HepG2 (cell line): ENCODE results near the gene PLEKHM2. TPM values are rescaled to one million over a fixed set of nuclear protein-coding genes. Genes with fewer than 3 reads are reported as not detected.

Source experiments
- ATAC-seq: fragments of 200-7000 bp; cut with Tn5 transposase; 3 replicates; pipeline ENCODE4 v1.9.1; 2020; ENCODE audit warnings: mild to moderate bottlenecking, moderate library complexity
- BruUV-seq: library from RNA; stranded (reverse); fragments of 400-500 nt; replicated peaks from 2 replicates; lab custom pipeline; 2021; lab: Mats Ljungman, UMichigan
- CTCF ChIA-PET: fragments of 300-600 bp; formaldehyde crosslinking; extraction: SDS; loops from one replicate; lab custom pipeline; 2021; ENCODE audit warnings: low total read pairs, inconsistent platforms, low intra/inter-chr PET ratio; lab: Yijun Ruan, JAX
- POLR2A ChIA-PET: fragments of 350-600 bp; sonication (Branson Sonifier 250); formaldehyde crosslinking; loops from one replicate; lab custom pipeline; 2020; ENCODE audit warnings: antibody characterized with exemption, inconsistent platforms; lab: Yijun Ruan, JAX
- DNase-seq: peaks from one replicate; pipeline ENCODE4 v3.0.0-alpha.2; 2015; ENCODE audit warnings: low spot score
- FAIRE-seq: peaks from 3 replicates; lab custom pipeline; 2011; peaks lifted over from hg19 to GRCh38; lab: Jason Lieb, UNC
- H2AFZ ChIP-seq: one replicate; pipeline ENCODE4 v1.6.1; 2011; ENCODE audit warnings: low read length, inconsistent platforms
- H3K27ac ChIP-seq: fragments of 300-600 bp; 3 replicates; pipeline ENCODE4 v1.8.0; 2011; ENCODE audit warnings: mixed run types, mild to moderate bottlenecking, mixed read lengths, low read length, inconsistent platforms; ENCODE audit not compliant: insufficient read depth; ENCODE audit errors: extremely low read length
- H3K27me3 ChIP-seq, 2 experiments: fragments of 200-600 bp in 1 of 2; 2 replicates in 1 of 2; 3 replicates in 1 of 2; pipeline versions ENCODE4 v1.6.0 to v1.8.0; 2011; ENCODE audit warnings: low read length in 2 of 2, mild to moderate bottlenecking in 2 of 2, moderate library complexity in 2 of 2, inconsistent platforms in 1 of 2; ENCODE audit not compliant: insufficient read depth in 2 of 2, control insufficient read depth in 1 of 2
- H3K36me3 ChIP-seq, 2 experiments: fragments of 200-600 bp in 1 of 2; replicated peaks in 1 of 2; 2 replicates in 1 of 2; 3 replicates in 1 of 2; pipeline versions ENCODE4 v1.5.1 to v1.8.0; 2011; ENCODE audit warnings: low read length in 2 of 2, inconsistent platforms in 1 of 2; ENCODE audit not compliant: insufficient read depth in 2 of 2, control insufficient read depth in 1 of 2
- H3K4me1 ChIP-seq: 2 replicates; pipeline ENCODE4 v1.5.1; 2012; ENCODE audit warnings: low read length, inconsistent platforms; ENCODE audit not compliant: insufficient read depth
- H3K4me2 ChIP-seq: 2 replicates; pipeline ENCODE4 v1.6.0; 2011; ENCODE audit warnings: low read depth, low read length, inconsistent platforms
- H3K4me3 ChIP-seq, 3 experiments: fragments of 200-600 bp in 1 of 3; sonication (generic), shearing (Covaris generic) in 1 of 3; replicated peaks in 1 of 3; 2 replicates each; pipeline ENCODE4 v1.5.1; 2011 to 2016; ENCODE audit warnings: low read length in 3 of 3, inconsistent platforms in 2 of 3, low read depth in 2 of 3, mild to moderate bottlenecking in 2 of 3, control low read depth in 1 of 3, mixed read lengths in 1 of 3; ENCODE audit not compliant: insufficient read depth in 1 of 3
- H3K79me2 ChIP-seq: one replicate; pipeline ENCODE4 v1.6.1; 2011; ENCODE audit warnings: low read length, inconsistent platforms; ENCODE audit not compliant: insufficient read depth
- H3K9ac ChIP-seq: 2 replicates; pipeline ENCODE4 v1.6.0; 2011; ENCODE audit warnings: mild to moderate bottlenecking, low read depth, low read length, inconsistent platforms; ENCODE audit not compliant: insufficient read depth
- H3K9me3 ChIP-seq: 2 replicates; pipeline ENCODE4 v1.5.1; 2012; ENCODE audit warnings: mild to moderate bottlenecking, low read length
- H4K20me1 ChIP-seq: 2 replicates; pipeline ENCODE4 v1.6.0; 2011; ENCODE audit warnings: inconsistent platforms, mild to moderate bottlenecking, low read length, moderate library complexity; ENCODE audit not compliant: insufficient read depth
- ELF1 ChIP-seq: sonication (generic); formaldehyde crosslinking; IDR thresholded peaks from 2 replicates; pipeline ENCODE4 v1.4.0; 2020; ENCODE audit warnings: missing genetic modification reagents
- ETV5 ChIP-seq: IDR thresholded peaks from 2 replicates; pipeline ENCODE4 v1.6.1; 2018; ENCODE audit warnings: missing biosample characterization, missing genetic modification reagents, inconsistent platforms, borderline replicate concordance
- GABPB1 ChIP-seq: IDR thresholded peaks from 2 replicates; pipeline ENCODE4 v1.6.1; 2016; ENCODE audit warnings: mild to moderate bottlenecking, missing genetic modification reagents, moderate library complexity, missing compliant biosample characterization
- GATAD2A ChIP-seq: IDR thresholded peaks from 2 replicates; pipeline ENCODE4 v1.6.1; 2016
- HNRNPL ChIP-seq: fragments of 200-400 bp; formaldehyde crosslinking; IDR thresholded peaks from 2 replicates; pipeline ENCODE4 v1.6.1; 2017; ENCODE audit warnings: mild to moderate bottlenecking, low read depth, low read length
- KDM5A ChIP-seq: fragments of 200-600 bp; sonication (generic); IDR thresholded peaks from 2 replicates; pipeline ENCODE4 v1.7.0; 2018; ENCODE audit warnings: antibody characterized with exemption, mild to moderate bottlenecking, low read length, borderline replicate concordance
- NCOA1 ChIP-seq: sonication (generic); formaldehyde crosslinking; IDR thresholded peaks from 2 replicates; pipeline ENCODE4 v1.9.0; 2021; ENCODE audit warnings: missing genetic modification reagents
- NFATC3 ChIP-seq: sonication (generic); formaldehyde crosslinking; IDR thresholded peaks from 2 replicates; pipeline ENCODE4 v1.5.1; 2020; ENCODE audit warnings: mild to moderate bottlenecking, missing genetic modification reagents
- POLR2G ChIP-seq: fragments of 200-400 bp; formaldehyde crosslinking; IDR thresholded peaks from 2 replicates; pipeline ENCODE4 v1.6.1; 2018; ENCODE audit warnings: mild to moderate bottlenecking, low read depth, low read length, moderate library complexity
- RBFOX2 ChIP-seq: fragments of 200-400 bp; formaldehyde crosslinking; IDR thresholded peaks from 2 replicates; pipeline ENCODE4 v1.6.1; 2017; ENCODE audit warnings: low read depth, mild to moderate bottlenecking, low read length
- SALL2 ChIP-seq: sonication (generic); formaldehyde crosslinking; IDR thresholded peaks from 2 replicates; pipeline ENCODE4 v1.8.1; 2023; ENCODE audit warnings: mild to moderate bottlenecking, missing genetic modification reagents, inconsistent platforms
- SAP130 ChIP-seq: IDR thresholded peaks from 2 replicates; pipeline ENCODE4 v1.6.1; 2016; ENCODE audit warnings: low read depth
- SP140L ChIP-seq: sonication (generic); formaldehyde crosslinking; IDR thresholded peaks from 2 replicates; pipeline ENCODE4 v1.4.0; 2020; ENCODE audit warnings: missing genetic modification reagents, borderline replicate concordance
- SRSF4 ChIP-seq: fragments of 200-400 bp; formaldehyde crosslinking; IDR thresholded peaks from one replicate; pipeline ENCODE4 v1.6.1; 2018; ENCODE audit warnings: mild to moderate bottlenecking, low read depth, low read length, moderate library complexity; ENCODE audit not compliant: poor library complexity, severe bottlenecking
- ZBTB38 ChIP-seq: sonication (generic); formaldehyde crosslinking; IDR thresholded peaks from 2 replicates; pipeline ENCODE4 v1.5.1; 2020; ENCODE audit warnings: mild to moderate bottlenecking, missing genetic modification reagents
- ZNF530 ChIP-seq: sonication (generic); formaldehyde crosslinking; IDR thresholded peaks from 2 replicates; pipeline ENCODE4 v1.5.0; 2020; ENCODE audit warnings: low read depth, mild to moderate bottlenecking, missing genetic modification reagents
- WGBS: methylation state at CpG from one replicate; pipeline ENCODE4 v1.1.6; 2017; ENCODE audit warnings: low lambda C conversion rate; 5-methylcytosine and 5-hydroxymethylcytosine counted together
- in situ Hi-C: cut with HindIII; loops from 2 replicates; pipeline ENCODE4 v1.10.0; 2017; ENCODE audit warnings: low pct_unique_long_range_greater_than_20kb; ENCODE audit not compliant: extremely low pct_ligation_motif_present
- intact Hi-C: fragments of 100-400 bp; cut with micrococcal nuclease; formaldehyde crosslinking; loops from one replicate; pipeline ENCODE4 v1.10.0; 2022; ENCODE audit not compliant: unreplicated experiment
- polyA plus RNA-seq, 8 experiments: library from polyadenylated mRNA; depleted of rRNA in 3 of 8; stranded (reverse) in 7 of 8; unstranded in 1 of 8; fragments of >200 nt; fragmentation: Illumina TruSeq in 4 of 8; extraction: Trizol in 4 of 8; gene quantifications; 2 replicates each; pipeline versions ENCODE4 v1.2.1 to v1.2.3, GENCODE V29; 2011 to 2016; ENCODE audit warnings: low read depth in 4 of 8, missing spikeins in 1 of 8, mixed read lengths in 1 of 8; ENCODE audit not compliant: insufficient read depth in 1 of 8
- total RNA-seq, 5 experiments: library from RNA; depleted of rRNA; stranded (reverse); fragments of >200 nt; fragmentation: Illumina TruSeq; extraction: Trizol; gene quantifications; 2 replicates each; pipeline ENCODE4 v1.2.3, GENCODE V29; 2016; ENCODE audit warnings: low read depth in 1 of 5
- TF ChIP-seq, protein P1 (sequence below): sonication (generic); formaldehyde crosslinking; IDR thresholded peaks from 2 replicates; pipeline ENCODE4 v1.5.1; 2020; ENCODE audit warnings: mild to moderate bottlenecking, missing genetic modification reagents, moderate library complexity
- TF ChIP-seq, protein P2 (sequence below): sonication (generic); formaldehyde crosslinking; IDR thresholded peaks from 2 replicates; pipeline ENCODE4 v1.9.0; 2022; ENCODE audit warnings: low read depth, missing genetic modification reagents

PLEKHM2 gene
- total and polyA plus RNA-seq, 2 of the 13 experiments (the other 11 are each of a cell fraction or from before 2014, with no cell fraction given): 16.5 to 27.3 TPM

DNA sequence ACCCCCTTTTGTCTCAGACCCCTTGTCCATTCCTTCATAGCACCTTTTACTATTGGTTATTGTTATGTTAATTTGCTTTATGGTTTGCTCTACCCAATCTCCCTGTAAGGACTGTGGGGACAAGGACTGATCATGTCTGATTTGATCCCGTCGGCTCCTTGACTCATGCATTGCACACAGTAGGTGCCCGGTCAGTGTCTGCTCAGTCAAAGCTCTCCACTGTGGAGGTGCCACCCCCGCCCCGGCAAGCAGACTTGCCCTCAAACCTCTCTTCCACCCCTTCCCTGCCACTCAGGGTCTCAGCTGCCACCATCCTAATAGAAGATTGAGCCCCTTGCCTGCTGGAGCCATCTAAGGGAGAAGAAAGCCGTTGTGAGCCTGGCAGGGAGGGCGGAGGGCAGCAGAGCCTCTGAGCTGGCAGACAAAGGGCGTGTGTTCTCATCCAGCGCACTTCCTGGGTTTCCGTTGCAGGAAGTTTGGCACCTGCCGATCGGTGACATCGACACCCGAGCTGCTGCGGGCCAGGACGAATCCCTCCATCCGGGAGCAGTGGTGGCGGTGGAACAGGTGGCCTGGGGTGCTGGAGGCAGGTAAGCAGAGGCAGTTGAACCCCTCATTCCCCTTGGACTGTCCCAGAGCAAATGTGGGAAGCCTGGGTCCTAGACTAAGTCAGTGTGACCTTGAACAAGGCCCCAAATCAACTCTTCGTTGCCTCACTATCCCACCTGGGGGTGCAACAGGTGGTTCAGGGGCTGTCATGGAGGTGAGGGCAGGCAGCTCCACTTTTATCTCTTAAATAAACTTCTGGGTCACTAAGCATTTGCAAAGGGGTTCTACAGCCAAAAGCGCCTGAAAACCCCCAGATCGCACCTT is 72.3 kb downstream of the PLEKHM2 start:
- Histone ChIP-seq H3K36me3 (no peaks in the 10 kb centered on the region), H4K20me1 (no peaks in the 10 kb centered on the region), H3K79me2 (peaks cover 2% of the 10 kb centered on the region), H3K27me3 (peaks cover 0 to 27% of the 10 kb centered on the region in 2 experiments; a peak in 3 of 5 replicates), H2AFZ (no peak overlapping the region), H3K4me1 (peaks cover 58% of the 10 kb centered on the region), H3K4me2 (peak overlapping the region; percentile 91), H3K4me3 (peak overlapping the region; percentile 19 to 82 (median 45); a peak in 4 of 6 replicates), H3K9me3 (no peaks in the 10 kb centered on the region), H3K9ac (no peak overlapping the region), H3K27ac (no peak overlapping the region)
- DNase-seq (peak; percentile 52), FAIRE-seq (no peak), ATAC-seq (peak; percentile 34)
- WGBS: 37% methylated on average over 10 of the region's 21 CpGs
- ChIA-PET CTCF (no interaction called here), POLR2A (interaction anchor here (1.5 kb wide), 1 partner anchor 9 kb away, joined by 4 read pairs; no protein-coding TSS in a partner anchor)
- intact Hi-C loops: no loop called here
- in situ Hi-C loops: no loop called here
- no TSS peak for BruUV-seq
- TF ChIP-seq SP140L (CRISPR knock-in tag) (no peak), NCOA1 (CRISPR knock-in tag) (no peak), NFATC3 (CRISPR knock-in tag) (0 out of 2 replicates have a peak, but pooled peaks have one; percentile 55), KDM5A (no peak), GATAD2A (CRISPR knock-in tag) (peak; percentile 29; the same call in 1 of the 2 replicates), ZNF530 (CRISPR knock-in tag) (no peak), SAP130 (CRISPR knock-in tag) (peak; percentile 53), HNRNPL (peak; percentile 91), ELF1 (CRISPR knock-in tag) (peak; percentile 81), GABPB1 (CRISPR knock-in tag) (peak; percentile 39; the same call in 1 of the 2 replicates), SRSF4 (no peak), POLR2G (peak; percentile 48; the same call in 1 of the 2 replicates), ETV5 (CRISPR knock-in tag) (peak; percentile 65; the same call in 1 of the 2 replicates), RBFOX2 (0 out of 2 replicates have a peak, but pooled peaks have one; percentile 20), SALL2 (CRISPR knock-in tag) (peak; percentile 42; the same call in 1 of the 2 replicates), ZBTB38 (CRISPR knock-in tag) (0 out of 2 replicates have a peak, but pooled peaks have one; percentile 11)
- TF ChIP-seq, protein P1, sequence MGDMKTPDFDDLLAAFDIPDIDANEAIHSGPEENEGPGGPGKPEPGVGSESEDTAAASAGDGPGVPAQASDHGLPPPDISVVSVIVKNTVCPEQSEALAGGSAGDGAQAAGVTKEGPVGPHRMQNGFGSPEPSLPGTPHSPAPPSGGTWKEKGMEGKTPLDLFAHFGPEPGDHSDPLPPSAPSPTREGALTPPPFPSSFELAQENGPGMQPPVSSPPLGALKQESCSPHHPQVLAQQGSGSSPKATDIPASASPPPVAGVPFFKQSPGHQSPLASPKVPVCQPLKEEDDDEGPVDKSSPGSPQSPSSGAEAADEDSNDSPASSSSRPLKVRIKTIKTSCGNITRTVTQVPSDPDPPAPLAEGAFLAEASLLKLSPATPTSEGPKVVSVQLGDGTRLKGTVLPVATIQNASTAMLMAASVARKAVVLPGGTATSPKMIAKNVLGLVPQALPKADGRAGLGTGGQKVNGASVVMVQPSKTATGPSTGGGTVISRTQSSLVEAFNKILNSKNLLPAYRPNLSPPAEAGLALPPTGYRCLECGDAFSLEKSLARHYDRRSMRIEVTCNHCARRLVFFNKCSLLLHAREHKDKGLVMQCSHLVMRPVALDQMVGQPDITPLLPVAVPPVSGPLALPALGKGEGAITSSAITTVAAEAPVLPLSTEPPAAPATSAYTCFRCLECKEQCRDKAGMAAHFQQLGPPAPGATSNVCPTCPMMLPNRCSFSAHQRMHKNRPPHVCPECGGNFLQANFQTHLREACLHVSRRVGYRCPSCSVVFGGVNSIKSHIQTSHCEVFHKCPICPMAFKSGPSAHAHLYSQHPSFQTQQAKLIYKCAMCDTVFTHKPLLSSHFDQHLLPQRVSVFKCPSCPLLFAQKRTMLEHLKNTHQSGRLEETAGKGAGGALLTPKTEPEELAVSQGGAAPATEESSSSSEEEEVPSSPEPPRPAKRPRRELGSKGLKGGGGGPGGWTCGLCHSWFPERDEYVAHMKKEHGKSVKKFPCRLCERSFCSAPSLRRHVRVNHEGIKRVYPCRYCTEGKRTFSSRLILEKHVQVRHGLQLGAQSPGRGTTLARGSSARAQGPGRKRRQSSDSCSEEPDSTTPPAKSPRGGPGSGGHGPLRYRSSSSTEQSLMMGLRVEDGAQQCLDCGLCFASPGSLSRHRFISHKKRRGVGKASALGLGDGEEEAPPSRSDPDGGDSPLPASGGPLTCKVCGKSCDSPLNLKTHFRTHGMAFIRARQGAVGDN (CRISPR knock-in tag): peak; percentile 68
- TF ChIP-seq, protein P2, sequence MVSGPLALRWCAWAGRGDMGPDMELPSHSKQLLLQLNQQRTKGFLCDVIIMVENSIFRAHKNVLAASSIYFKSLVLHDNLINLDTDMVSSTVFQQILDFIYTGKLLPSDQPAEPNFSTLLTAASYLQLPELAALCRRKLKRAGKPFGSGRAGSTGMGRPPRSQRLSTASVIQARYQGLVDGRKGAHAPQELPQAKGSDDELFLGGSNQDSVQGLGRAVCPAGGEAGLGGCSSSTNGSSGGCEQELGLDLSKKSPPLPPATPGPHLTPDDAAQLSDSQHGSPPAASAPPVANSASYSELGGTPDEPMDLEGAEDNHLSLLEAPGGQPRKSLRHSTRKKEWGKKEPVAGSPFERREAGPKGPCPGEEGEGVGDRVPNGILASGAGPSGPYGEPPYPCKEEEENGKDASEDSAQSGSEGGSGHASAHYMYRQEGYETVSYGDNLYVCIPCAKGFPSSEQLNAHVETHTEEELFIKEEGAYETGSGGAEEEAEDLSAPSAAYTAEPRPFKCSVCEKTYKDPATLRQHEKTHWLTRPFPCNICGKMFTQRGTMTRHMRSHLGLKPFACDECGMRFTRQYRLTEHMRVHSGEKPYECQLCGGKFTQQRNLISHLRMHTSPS (CRISPR knock-in tag): peak; percentile 87
